HG02973 (cell line): ENCODE data around the gene RIPOR3.
"Not testable (repeated sequence)": the region's sequence is repeated elsewhere in the genome, so short reads cannot be mapped to it uniquely, and the experiment has no call there.

Experiments used
- ATAC-seq: cut with Tn5 transposase; IDR thresholded peaks from one replicate; pipeline ENCODE4 v1.9.1; 2021; ENCODE audit warnings: moderate library complexity; ENCODE audit not compliant: unreplicated experiment

Gene RIPOR3

GRCh38 chr20:50724851-50725723 is 33.7 kb upstream of the RIPOR3 start:
- no peak for ATAC-seq

- ATAC-seq: no peak
Observed at GRCh38 chr20:50724112-50724725, 32.9 kb upstream of the RIPOR3 start.

GRCh38 chr20:50723672-50724071 is 32.3 kb upstream of the RIPOR3 start:
- ATAC-seq: no peak

- ATAC-seq: no peak
Observed at GRCh38 chr20:50722424-50723155, 31.2 kb upstream of the RIPOR3 start.

GRCh38 chr20:50721881-50722281 is 30.5 kb upstream of the RIPOR3 start:
- no peak for ATAC-seq

GRCh38 chr20:50720582-50720981 is 29.2 kb upstream of the RIPOR3 start:
- ATAC-seq: no peak

- no peak for ATAC-seq
Observed at GRCh38 chr20:50720026-50720425, 28.7 kb upstream of the RIPOR3 start.

GRCh38 chr20:50719328-50719727 is 28.0 kb upstream of the RIPOR3 start:
- no peak for ATAC-seq

GRCh38 chr20:50717974-50718761 is 26.8 kb upstream of the RIPOR3 start:
- ATAC-seq: no peak

- no peak for ATAC-seq
Observed at GRCh38 chr20:50717312-50717711, 26.0 kb upstream of the RIPOR3 start.

GRCh38 chr20:50716518-50716917 is 25.2 kb upstream of the RIPOR3 start:
- ATAC-seq: no peak

- no peak for ATAC-seq
Observed at GRCh38 chr20:50715694-50716093, 24.4 kb upstream of the RIPOR3 start.

- ATAC-seq: not testable (repeated sequence)
Observed at GRCh38 chr20:50714426-50714825, 23.1 kb upstream of the RIPOR3 start.

GRCh38 chr20:50713657-50714101 is 22.3 kb upstream of the RIPOR3 start:
- ATAC-seq: no peak

- no peak for ATAC-seq
Observed at GRCh38 chr20:50712771-50713656, 21.7 kb upstream of the RIPOR3 start.

- no peak for ATAC-seq
Observed at GRCh38 chr20:50711113-50711825, 19.9 kb upstream of the RIPOR3 start.

- no peak for ATAC-seq
Observed at GRCh38 chr20:50710492-50711063, 19.2 kb upstream of the RIPOR3 start.

- ATAC-seq: no peak
Observed at GRCh38 chr20:50709636-50709973, 18.3 kb upstream of the RIPOR3 start.
